Fibroblast of lung (primary cell): ENCODE results near the gene ARHGEF35.
"Not testable (repeated sequence)": the region's sequence is repeated elsewhere in the genome, so short reads cannot be mapped to it uniquely, and the experiment has no call there.

Experiments
- EZH2 ChIP-seq: IDR thresholded peaks from 2 replicates; pipeline ENCODE4 v1.5.1; 2012; ENCODE audit warnings: low read length, control low read depth, mild to moderate bottlenecking; ENCODE audit errors: missing control alignments
- TF ChIP-seq, protein P1 (sequence below), 2 donors: IDR thresholded peaks in 1 of 2; conservative IDR thresholded peaks in 1 of 2; 1 replicate in 1 of 2; 2 replicates in 1 of 2; pipeline ENCODE4 v1.5.1; 2011 to 2012; ENCODE audit warnings: low read length in 2 of 2, control low read depth in 1 of 2, inconsistent platforms in 1 of 2, low read depth in 1 of 2, mild to moderate bottlenecking in 1 of 2

DNA sequence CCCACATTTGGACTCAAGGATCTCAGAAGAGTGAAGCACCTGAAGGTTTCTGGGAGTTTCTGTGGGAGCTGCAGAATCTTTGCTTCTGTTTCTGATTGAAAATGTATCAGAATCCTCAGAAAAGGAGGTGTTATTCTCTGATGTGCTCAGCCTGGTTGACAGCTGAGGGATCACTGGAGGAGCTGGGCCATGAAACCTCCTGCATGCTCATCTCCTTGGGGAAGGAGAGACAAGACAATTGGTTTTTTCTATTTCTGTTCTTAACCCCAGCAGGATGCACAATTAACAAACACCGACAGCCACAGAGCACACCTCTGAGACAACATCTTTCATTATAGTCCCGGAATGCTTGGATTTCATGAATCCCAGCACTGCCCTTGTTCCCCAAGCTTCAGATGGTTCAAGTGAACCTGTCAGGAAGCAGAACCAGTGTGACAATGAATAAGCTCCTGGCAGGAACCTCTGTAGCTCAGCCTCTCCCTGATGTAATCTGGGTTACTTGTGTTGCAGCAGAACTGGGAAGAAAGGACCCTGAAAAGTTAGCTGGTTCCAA lies 43.0 kb upstream of the ARHGEF35 start:
- TF ChIP-seq, protein P1, sequence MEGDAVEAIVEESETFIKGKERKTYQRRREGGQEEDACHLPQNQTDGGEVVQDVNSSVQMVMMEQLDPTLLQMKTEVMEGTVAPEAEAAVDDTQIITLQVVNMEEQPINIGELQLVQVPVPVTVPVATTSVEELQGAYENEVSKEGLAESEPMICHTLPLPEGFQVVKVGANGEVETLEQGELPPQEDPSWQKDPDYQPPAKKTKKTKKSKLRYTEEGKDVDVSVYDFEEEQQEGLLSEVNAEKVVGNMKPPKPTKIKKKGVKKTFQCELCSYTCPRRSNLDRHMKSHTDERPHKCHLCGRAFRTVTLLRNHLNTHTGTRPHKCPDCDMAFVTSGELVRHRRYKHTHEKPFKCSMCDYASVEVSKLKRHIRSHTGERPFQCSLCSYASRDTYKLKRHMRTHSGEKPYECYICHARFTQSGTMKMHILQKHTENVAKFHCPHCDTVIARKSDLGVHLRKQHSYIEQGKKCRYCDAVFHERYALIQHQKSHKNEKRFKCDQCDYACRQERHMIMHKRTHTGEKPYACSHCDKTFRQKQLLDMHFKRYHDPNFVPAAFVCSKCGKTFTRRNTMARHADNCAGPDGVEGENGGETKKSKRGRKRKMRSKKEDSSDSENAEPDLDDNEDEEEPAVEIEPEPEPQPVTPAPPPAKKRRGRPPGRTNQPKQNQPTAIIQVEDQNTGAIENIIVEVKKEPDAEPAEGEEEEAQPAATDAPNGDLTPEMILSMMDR (conservative IDR thresholded peaks at IDR 0.05 in 1 of 2, IDR thresholded peaks at IDR 0.05 in 1 of 2; ENCODE audit: low read depth in 1 of 2, low read length in 2 of 2) = not testable (repeated sequence)
- TF ChIP-seq EZH2 = not testable (repeated sequence)
